Mesendoderm (in vitro differentiated cells): ENCODE measurements around the gene SFRP2.

Experiments
- DNase-seq: peaks from one replicate; pipeline ENCODE4 v3.0.0; 2013
- H2AK5ac ChIP-seq: 2 replicates; pipeline ENCODE4 v1.6.1; 2013; ENCODE audit warnings: low read length, inconsistent platforms
- H2BK120ac ChIP-seq: 2 replicates; pipeline ENCODE4 v1.6.1; 2013; ENCODE audit warnings: low read depth, mild to moderate bottlenecking, low read length, moderate library complexity, mixed read lengths
- H2BK15ac ChIP-seq: replicated peaks from 2 replicates; pipeline ENCODE4 v1.6.1; 2013; ENCODE audit warnings: low read depth, mild to moderate bottlenecking, moderate library complexity
- H2BK5ac ChIP-seq: 2 replicates; pipeline ENCODE4 v1.6.1; 2013; ENCODE audit warnings: low read length, inconsistent platforms
- H3K18ac ChIP-seq: 2 replicates; pipeline ENCODE4 v1.6.1; 2013; ENCODE audit warnings: mild to moderate bottlenecking, low read length, mixed read lengths
- H3K23ac ChIP-seq: one replicate; pipeline ENCODE4 v1.6.1; 2013; ENCODE audit warnings: low read length
- H3K27ac ChIP-seq: 2 replicates; pipeline ENCODE4 v1.5.1; 2013; ENCODE audit warnings: low read depth, mild to moderate bottlenecking, inconsistent platforms, low read length, moderate library complexity
- H3K27me3 ChIP-seq: 2 replicates; pipeline ENCODE4 v1.6.1; 2013; ENCODE audit warnings: low read length, control low read depth, mild to moderate bottlenecking, inconsistent platforms; ENCODE audit not compliant: insufficient read depth, poor library complexity
- H3K36me3 ChIP-seq: 2 replicates; pipeline ENCODE4 v1.6.1; 2013; ENCODE audit warnings: low read length, inconsistent platforms; ENCODE audit not compliant: control insufficient read depth, insufficient read depth
- H3K4ac ChIP-seq: one replicate; pipeline ENCODE4 v1.6.1; 2013; ENCODE audit warnings: low read depth, mild to moderate bottlenecking, low read length, moderate library complexity
- H3K4me1 ChIP-seq: 2 replicates; pipeline ENCODE4 v1.6.1; 2013; ENCODE audit warnings: low read depth, low read length, inconsistent platforms; ENCODE audit not compliant: control insufficient read depth
- H3K4me2 ChIP-seq: 2 replicates; pipeline ENCODE4 v1.6.1; 2013; ENCODE audit warnings: low read length
- H3K4me3 ChIP-seq: 2 replicates; pipeline ENCODE4 v1.5.1; 2013; ENCODE audit warnings: mild to moderate bottlenecking, low read length
- H3K56ac ChIP-seq: one replicate; pipeline ENCODE4 v1.6.1; 2013; ENCODE audit warnings: low read length
- H3K79me1 ChIP-seq: 2 replicates; pipeline ENCODE4 v1.6.1; 2013; ENCODE audit warnings: low read length, inconsistent platforms
- H3K79me2 ChIP-seq: 2 replicates; pipeline ENCODE4 v1.6.1; 2013; ENCODE audit warnings: mild to moderate bottlenecking, low read length; ENCODE audit not compliant: control insufficient read depth, insufficient read depth
- H3K9ac ChIP-seq: 2 replicates; pipeline ENCODE4 v1.6.1; 2013; ENCODE audit warnings: low read length, inconsistent platforms
- H4K5ac ChIP-seq: one replicate; pipeline ENCODE4 v1.6.1; 2013; ENCODE audit warnings: low read length
- H4K8ac ChIP-seq: one replicate; pipeline ENCODE4 v1.6.1; 2013; ENCODE audit warnings: low read depth, mild to moderate bottlenecking, control low read depth, low read length, moderate library complexity
- WGBS: extraction: QIAGEN DNeasy Blood & Tissue Kit; methylation state at CpG from one replicate; pipeline ENCODE4 v1.1.7; 2013; ENCODE audit warnings: low lambda C conversion rate, missing lambda C conversion rate; ENCODE audit not compliant: insufficient coverage; ENCODE audit errors: extremely low coverage; 5-methylcytosine and 5-hydroxymethylcytosine counted together

SFRP2 gene

GRCh38 chr4:153764601-153765368, 24.1 kb downstream of the SFRP2 start:
- no peaks in the 10 kb centered on the region for H3K79me1 ChIP-seq
- no peak overlapping the region for H4K8ac ChIP-seq
- no peak overlapping the region for H3K4me3 ChIP-seq
- H3K4me2 ChIP-seq = no peak overlapping the region
- H3K36me3 ChIP-seq = no peaks in the 10 kb centered on the region
- DNase-seq = no peak
- H3K9ac ChIP-seq = no peak overlapping the region
- H2BK5ac ChIP-seq = no peak overlapping the region
- H3K4me1 ChIP-seq = peaks cover 6% of the 10 kb centered on the region
- no peak overlapping the region for H3K23ac ChIP-seq
- no peaks in the 10 kb centered on the region for H3K27me3 ChIP-seq
- no peak overlapping the region for H3K56ac ChIP-seq
- no peaks in the 10 kb centered on the region for H3K79me2 ChIP-seq
- H3K18ac ChIP-seq = no peak overlapping the region
- H3K4ac ChIP-seq = no peak overlapping the region
- no peak overlapping the region for H3K27ac ChIP-seq
- H2BK120ac ChIP-seq = no peak overlapping the region
- no CpG with 5 or more reads among the region's 5 CpGs for WGBS
- H2AK5ac ChIP-seq = no peak overlapping the region
- no peak overlapping the region for H2BK15ac ChIP-seq
- no peak overlapping the region for H4K5ac ChIP-seq

GRCh38 chr4:153763404-153763803, 25.5 kb downstream of the SFRP2 start:
- Histone ChIP-seq H3K56ac (no peak overlapping the region), H3K4ac (no peak overlapping the region), H3K79me2 (no peaks in the 10 kb centered on the region), H4K8ac (no peak overlapping the region), H2AK5ac (no peak overlapping the region), H3K4me1 (peaks cover 7% of the 10 kb centered on the region), H3K79me1 (no peaks in the 10 kb centered on the region), H2BK15ac (no peak overlapping the region), H3K4me2 (no peak overlapping the region), H4K5ac (no peak overlapping the region), H3K9ac (no peak overlapping the region), H2BK120ac (no peak overlapping the region), H3K18ac (no peak overlapping the region), H3K27ac (no peak overlapping the region), H2BK5ac (no peak overlapping the region), H3K23ac (no peak overlapping the region), H3K36me3 (no peaks in the 10 kb centered on the region), H3K27me3 (no peaks in the 10 kb centered on the region), H3K4me3 (no peak overlapping the region)
- DNase-seq = peak; percentile 63
- WGBS = no CpG with 5 or more reads among the region's 1 CpG

- peaks cover 2% of the 10 kb centered on the region for H3K79me1 ChIP-seq
- peak; percentile 89 for DNase-seq
- H2BK5ac ChIP-seq = no peak within 1 kb of the TSS
- no peak within 1 kb of the TSS for H4K5ac ChIP-seq
- H3K36me3 ChIP-seq = no peaks in the 10 kb centered on the region
- no peaks in the 10 kb centered on the region for H3K27me3 ChIP-seq
- H3K4ac ChIP-seq = peak within 1 kb of the TSS; percentile 9
- H3K9ac ChIP-seq = peak within 1 kb of the TSS; percentile 74
- peak within 1 kb of the TSS; percentile 87 for H3K56ac ChIP-seq
- no peak within 1 kb of the TSS for H3K23ac ChIP-seq
- peak within 1 kb of the TSS; percentile 34 for H3K4me2 ChIP-seq
- H2BK15ac ChIP-seq = no peak within 1 kb of the TSS
- H3K18ac ChIP-seq = peak within 1 kb of the TSS; percentile 52
- H2AK5ac ChIP-seq = no peak within 1 kb of the TSS
- H4K8ac ChIP-seq = no peak within 1 kb of the TSS
- no peak within 1 kb of the TSS for H2BK120ac ChIP-seq
- no CpG with 5 or more reads among the region's 76 CpGs for whole genome bisulfite sequencing
- H3K4me1 ChIP-seq = peaks cover 18% of the 10 kb centered on the region
- no peak within 1 kb of the TSS for H3K27ac ChIP-seq
- H3K4me3 ChIP-seq = peak within 1 kb of the TSS; percentile 48
- no peaks in the 10 kb centered on the region for H3K79me2 ChIP-seq
Measured at GRCh38 chr4:153759407-153760316, 29.2 kb downstream of the SFRP2 start, which contains the start of gene RNF175. Gene RNF175, minus strand, starts transcription at chr4:153760024. Its CDS starts 162 bp downstream, at chr4:153759862.

- no peak overlapping the region for H3K18ac ChIP-seq
- no peak overlapping the region for H2AK5ac ChIP-seq
- H3K4ac ChIP-seq = no peak overlapping the region
- H4K5ac ChIP-seq = no peak overlapping the region
- peaks cover 2% of the 10 kb centered on the region for H3K79me1 ChIP-seq
- no peak overlapping the region for H4K8ac ChIP-seq
- H2BK15ac ChIP-seq = no peak overlapping the region
- WGBS = no CpG with 5 or more reads among the region's 15 CpGs
- peak overlapping the region; percentile 48 for H3K4me3 ChIP-seq
- DNase-seq = peak; percentile 62
- no peak overlapping the region for H2BK5ac ChIP-seq
- H3K27ac ChIP-seq = no peak overlapping the region
- H3K9ac ChIP-seq = peak overlapping the region; percentile 74
- no peak overlapping the region for H3K23ac ChIP-seq
- H3K4me1 ChIP-seq = peaks cover 16% of the 10 kb centered on the region
- H2BK120ac ChIP-seq = no peak overlapping the region
- no peaks in the 10 kb centered on the region for H3K36me3 ChIP-seq
- no peaks in the 10 kb centered on the region for H3K79me2 ChIP-seq
- H3K56ac ChIP-seq = peak overlapping the region; percentile 87
- no peaks in the 10 kb centered on the region for H3K27me3 ChIP-seq
- H3K4me2 ChIP-seq = peak overlapping the region; percentile 34
Measured at GRCh38 chr4:153758688-153759406, 30.0 kb downstream of the SFRP2 start.

- H3K27ac ChIP-seq = no peak overlapping the region
- H3K9ac ChIP-seq = no peak overlapping the region
- DNase-seq = peak; percentile 78
- no peak overlapping the region for H2BK5ac ChIP-seq
- no peaks in the 10 kb centered on the region for H3K27me3 ChIP-seq
- no CpG with 5 or more reads among the region's 2 CpGs for WGBS
- H4K5ac ChIP-seq = no peak overlapping the region
- H3K56ac ChIP-seq = peak overlapping the region; percentile 22
- H3K4me2 ChIP-seq = peak overlapping the region; percentile 5
- H3K36me3 ChIP-seq = no peaks in the 10 kb centered on the region
- H2BK15ac ChIP-seq = no peak overlapping the region
- peaks cover 2% of the 10 kb centered on the region for H3K79me1 ChIP-seq
- H4K8ac ChIP-seq = no peak overlapping the region
- H3K23ac ChIP-seq = no peak overlapping the region
- no peak overlapping the region for H2BK120ac ChIP-seq
- H3K4me1 ChIP-seq = peaks cover 16% of the 10 kb centered on the region
- no peak overlapping the region for H2AK5ac ChIP-seq
- H3K18ac ChIP-seq = no peak overlapping the region
- no peak overlapping the region for H3K4me3 ChIP-seq
- no peaks in the 10 kb centered on the region for H3K79me2 ChIP-seq
- H3K4ac ChIP-seq = no peak overlapping the region
Measured at GRCh38 chr4:153758136-153758535, 30.7 kb downstream of the SFRP2 start.
